Uterus (tissue), 2 donors: ENCODE measurements around the gene PMEPA1.

Experiments used
- POLR2A ChIP-seq, 2 donors: fragments of 450-650 bp; IDR thresholded peaks; one replicate each; pipeline ENCODE4 v1.6.1; 2016; ENCODE audit warnings: antibody characterized with exemption in 2 of 2, mild to moderate bottlenecking in 1 of 2, moderate library complexity in 1 of 2
- TF ChIP-seq, protein P1 (sequence below), 4 experiments: fragments of 200-600 bp in 2 of 4; fragments of 450-650 bp in 2 of 4; sonication (generic) in 2 of 4; IDR thresholded peaks; one replicate each; pipeline ENCODE4 v1.5.1; 2016 to 2019; ENCODE audit warnings: antibody characterized with exemption in 4 of 4, mild to moderate bottlenecking in 2 of 4, moderate library complexity in 1 of 4

DNA sequence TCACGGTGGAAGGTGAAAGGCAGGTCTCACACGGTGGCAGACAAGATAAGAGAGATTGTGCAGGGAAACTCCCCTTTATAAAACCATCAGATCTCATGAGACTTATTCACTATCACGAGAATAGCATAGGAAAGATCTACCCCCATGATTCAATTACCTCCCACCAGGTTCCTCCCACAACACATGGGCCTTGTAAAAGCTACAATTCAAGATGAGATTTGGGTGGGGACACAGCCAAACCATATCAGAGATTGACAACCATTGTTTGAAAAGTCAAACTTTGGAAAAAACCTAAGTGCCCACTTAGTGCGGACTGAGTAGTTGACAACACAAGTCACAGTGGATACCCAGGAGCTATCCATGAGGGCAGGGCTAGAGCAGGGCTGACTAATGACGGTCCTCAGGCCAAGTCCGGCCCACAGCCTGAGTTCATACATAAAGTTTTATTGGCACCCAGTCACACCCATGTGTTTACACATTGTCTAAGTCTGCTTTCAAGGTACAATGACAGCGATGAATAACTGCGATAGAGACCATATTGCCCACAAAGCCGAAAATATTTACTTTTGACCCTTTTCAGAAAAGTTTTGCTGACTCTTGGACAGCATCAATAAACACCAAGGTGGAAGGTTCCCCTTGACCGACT lies 33.8 kb upstream of the PMEPA1 start:
- TF ChIP-seq, protein P1, sequence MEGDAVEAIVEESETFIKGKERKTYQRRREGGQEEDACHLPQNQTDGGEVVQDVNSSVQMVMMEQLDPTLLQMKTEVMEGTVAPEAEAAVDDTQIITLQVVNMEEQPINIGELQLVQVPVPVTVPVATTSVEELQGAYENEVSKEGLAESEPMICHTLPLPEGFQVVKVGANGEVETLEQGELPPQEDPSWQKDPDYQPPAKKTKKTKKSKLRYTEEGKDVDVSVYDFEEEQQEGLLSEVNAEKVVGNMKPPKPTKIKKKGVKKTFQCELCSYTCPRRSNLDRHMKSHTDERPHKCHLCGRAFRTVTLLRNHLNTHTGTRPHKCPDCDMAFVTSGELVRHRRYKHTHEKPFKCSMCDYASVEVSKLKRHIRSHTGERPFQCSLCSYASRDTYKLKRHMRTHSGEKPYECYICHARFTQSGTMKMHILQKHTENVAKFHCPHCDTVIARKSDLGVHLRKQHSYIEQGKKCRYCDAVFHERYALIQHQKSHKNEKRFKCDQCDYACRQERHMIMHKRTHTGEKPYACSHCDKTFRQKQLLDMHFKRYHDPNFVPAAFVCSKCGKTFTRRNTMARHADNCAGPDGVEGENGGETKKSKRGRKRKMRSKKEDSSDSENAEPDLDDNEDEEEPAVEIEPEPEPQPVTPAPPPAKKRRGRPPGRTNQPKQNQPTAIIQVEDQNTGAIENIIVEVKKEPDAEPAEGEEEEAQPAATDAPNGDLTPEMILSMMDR (IDR thresholded peaks at IDR 0.05): no peak
- no peak for TF ChIP-seq POLR2A (IDR thresholded peaks at IDR 0.05)
